Spleen (tissue), 11 donors: Measurements from ENCODE around the gene PROK1. TPM values are rescaled to one million over a fixed set of nuclear protein-coding genes. Genes with fewer than 3 reads are reported as not detected.

ENCODE experiments used
- DNase-seq: peaks from one replicate; pipeline ENCODE4 v3.0.0-alpha.2; 2020
- H3K27ac ChIP-seq, 8 donors: fragments of 200-600 bp; sonication (generic) in 7 of 8; 1 replicate in 4 of 8; 2 replicates in 4 of 8; pipeline versions ENCODE4 v1.5.0 to v1.8.0; 2016 to 2021; ENCODE audit warnings: inconsistent platforms in 4 of 8, mild to moderate bottlenecking in 4 of 8, moderate library complexity in 1 of 8
- H3K27me3 ChIP-seq, 7 donors: fragments of 200-600 bp; sonication (generic) in 6 of 7; replicated peaks in 1 of 7; 1 replicate in 4 of 7; 2 replicates in 3 of 7; pipeline versions ENCODE4 v1.5.0 to v1.8.0; 2016 to 2021; ENCODE audit warnings: inconsistent platforms in 3 of 7, mild to moderate bottlenecking in 1 of 7
- H3K36me3 ChIP-seq, 6 donors: fragments of 200-600 bp; sonication (generic) in 5 of 6; 1 replicate in 4 of 6; 2 replicates in 2 of 6; pipeline versions ENCODE4 v1.5.0 to v1.8.0; 2016 to 2021; ENCODE audit warnings: inconsistent platforms in 2 of 6
- H3K4me1 ChIP-seq, 6 donors: fragments of 200-600 bp; sonication (generic) in 5 of 6; 1 replicate in 3 of 6; 2 replicates in 3 of 6; pipeline versions ENCODE4 v1.5.0 to v1.8.0; 2016 to 2021; ENCODE audit warnings: inconsistent platforms in 3 of 6
- H3K4me3 ChIP-seq, 8 donors: fragments of 200-600 bp; sonication (generic) in 7 of 8; 1 replicate in 4 of 8; 2 replicates in 4 of 8; pipeline versions ENCODE4 v1.5.0 to v1.8.0; 2016 to 2021; ENCODE audit warnings: inconsistent platforms in 4 of 8, mild to moderate bottlenecking in 4 of 8, moderate library complexity in 2 of 8
- H3K9me3 ChIP-seq, 8 donors: fragments of 200-600 bp; sonication (generic) in 7 of 8; 1 replicate in 4 of 8; 2 replicates in 4 of 8; pipeline versions ENCODE4 v1.5.0 to v1.8.0; 2016 to 2021; ENCODE audit warnings: inconsistent platforms in 4 of 8
- CTCF ChIP-seq, 11 experiments: fragments of 200-600 bp in 7 of 11; fragments of 450-650 bp in 4 of 11; sonication (generic) in 4 of 11; IDR thresholded peaks in 8 of 11; conservative IDR thresholded peaks in 3 of 11; 1 replicate in 7 of 11; 2 replicates in 4 of 11; pipeline versions ENCODE4 v1.4.0 to v1.8.0; 2016 to 2021; ENCODE audit warnings: antibody characterized with exemption in 11 of 11, inconsistent platforms in 4 of 11, mild to moderate bottlenecking in 1 of 11
- POLR2A ChIP-seq, 3 donors: fragments of 450-650 bp; IDR thresholded peaks; one replicate each; pipeline ENCODE4 v1.5.1; 2017; ENCODE audit warnings: antibody characterized with exemption in 3 of 3, mild to moderate bottlenecking in 1 of 3
- POLR2AphosphoS5 ChIP-seq, 3 donors: sonication (generic); formaldehyde crosslinking; IDR thresholded peaks; one replicate each; pipeline ENCODE4 v1.5.1; 2017; ENCODE audit warnings: antibody characterized with exemption in 3 of 3
- WGBS, 5 donors: extraction: QIAGEN DNeasy Blood & Tissue Kit in 3 of 5; methylation state at CpG; one replicate each; pipeline versions ENCODE4 v1.1.5 to v1.1.7; 2013 to 2018; 5-methylcytosine and 5-hydroxymethylcytosine counted together
- intact Hi-C: fragments of 100-400 bp; cut with DNase I; formaldehyde crosslinking; loops from one replicate; pipeline ENCODE4 v1.15.0; 2023; ENCODE audit warnings: low total_unique reads
- polyA plus RNA-seq, 3 donors: library from polyadenylated mRNA; stranded (reverse); fragments of 200-250 nt; gene quantifications; one replicate each; pipeline ENCODE4 v1.2.1, GENCODE V29; 2013
- total RNA-seq, 7 donors: library from RNA; depleted of rRNA in 3 of 7; stranded (reverse); fragments of >200 nt in 3 of 7; fragmentation: NEBNext Ultra II Directional in 4 of 7; extraction: Animal tissue kit (Norgen Biotek cat#: 25700) in 4 of 7; gene quantifications; one replicate each; pipeline versions ENCODE4 v1.1.0 to v1.2.1, GENCODE V29; 2016 to 2021
- donor health status: healthy with polysubstance abuse.
- donor health status: DM: no; HTN: no; CAD: no; lungs with moderate emphysema.
- donor health status: DM: no; HTN: no; CAD: no.
- donor health status: Bipolar disorder and iron deficiency.
- donor health status: healthy.
- donor health status: DM: no; HTN: no; CAD: no.
- donor health status: DM: yes; HTN: yes; CAD: no.

The PROK1 gene
- total and polyA plus RNA-seq, 10 donors: 0.07 to 2.5 (median 0.51) TPM; not detected in 3

- Histone ChIP-seq H3K4me1 (peaks cover 0 to 22% (median 8%) of the 10 kb centered on the region in 6 donors), H3K36me3 (no peaks in the 10 kb centered on the region), H3K4me3 (no peak overlapping the region), H3K27ac (no peak overlapping the region), H3K27me3 (no peaks in the 10 kb centered on the region), H3K9me3 (no peaks in the 10 kb centered on the region)
- intact Hi-C loops: no loop called here
- TF ChIP-seq POLR2A (IDR thresholded peaks at IDR 0.05) (no peak), POLR2AphosphoS5 (IDR thresholded peaks at IDR 0.05) (no peak), CTCF (IDR thresholded peaks at IDR 0.05 in 8 of 11, conservative IDR thresholded peaks at IDR 0.05 in 3 of 11) (no peak)
- WGBS, 5 donors: 76 to 91% (median 84%) methylated on average over 4 of the region's 4 CpGs
- DNase-seq: no peak
Measured at GRCh38 chr1:110430901-110431300, 20.0 kb upstream of the PROK1 start.

- H3K27ac ChIP-seq: no peak overlapping the region
- 53 to 89% (median 71%) methylated on average over 2 of the region's 2 CpGs for WGBS, 5 donors
Measured at GRCh38 chr1:110433213-110433612, 17.7 kb upstream of the PROK1 start.

GRCh38 chr1:110433803-110434202 lies 17.1 kb upstream of the PROK1 start:
- 33 to 61% (median 49%) methylated on average over 2 to 3 of the region's 3 CpGs for WGBS, 5 donors
- Histone ChIP-seq H3K27ac (no peak overlapping the region), H3K36me3 (no peaks in the 10 kb centered on the region), H3K4me3 (no peak overlapping the region), H3K27me3 (no peaks in the 10 kb centered on the region), H3K4me1 (peaks cover 0 to 14% (median 7%) of the 10 kb centered on the region in 6 donors), H3K9me3 (no peaks in the 10 kb centered on the region)
- TF ChIP-seq POLR2A (IDR thresholded peaks at IDR 0.05) (no peak), CTCF (IDR thresholded peaks at IDR 0.05 in 8 of 11, conservative IDR thresholded peaks at IDR 0.05 in 3 of 11) (no peak), POLR2AphosphoS5 (IDR thresholded peaks at IDR 0.05) (no peak)
- DNase-seq: no peak
- intact Hi-C loops: no loop called here

More at GRCh38 chr1:110433213-110433612, 17.7 kb upstream of the PROK1 start:
- Histone ChIP-seq H3K4me3 (no peak overlapping the region), H3K4me1 (peaks cover 0 to 14% (median 7%) of the 10 kb centered on the region in 6 donors), H3K9me3 (no peaks in the 10 kb centered on the region), H3K36me3 (no peaks in the 10 kb centered on the region), H3K27me3 (no peaks in the 10 kb centered on the region)
- TF ChIP-seq CTCF (IDR thresholded peaks at IDR 0.05 in 8 of 11, conservative IDR thresholded peaks at IDR 0.05 in 3 of 11) (no peak), POLR2AphosphoS5 (IDR thresholded peaks at IDR 0.05) (no peak), POLR2A (IDR thresholded peaks at IDR 0.05) (no peak)
- DNase-seq: no peak
- intact Hi-C loops: no loop called here

- intact Hi-C loops: no loop called here
- Histone ChIP-seq H3K9me3 (no peaks in the 10 kb centered on the region), H3K27me3 (no peaks in the 10 kb centered on the region), H3K4me1 (peaks cover 0 to 14% (median 7%) of the 10 kb centered on the region in 6 donors), H3K27ac (no peak overlapping the region), H3K36me3 (no peaks in the 10 kb centered on the region), H3K4me3 (no peak overlapping the region)
- 59 to 72% (median 63%) methylated on average over 3 of the region's 3 CpGs for WGBS, 5 donors
- TF ChIP-seq POLR2A (IDR thresholded peaks at IDR 0.05): no peak
- TF ChIP-seq CTCF (IDR thresholded peaks at IDR 0.05 in 8 of 11, conservative IDR thresholded peaks at IDR 0.05 in 3 of 11): no peak
- no peak for TF ChIP-seq POLR2AphosphoS5 (IDR thresholded peaks at IDR 0.05)
- no peak for DNase-seq
Measured at GRCh38 chr1:110434946-110435345, 16.0 kb upstream of the PROK1 start.
